ENCODE data around the gene TAS1R3. TPM values are rescaled to one million over a fixed set of nuclear protein-coding genes. Genes with fewer than 3 reads are reported as not detected.
A peak's percentile ranks its signal among the peaks of the same experiment; 100 is the strongest.

The TAS1R3 gene
- total RNA-seq, 1 donor from 2014 or later, result 1.1 TPM

DNA sequence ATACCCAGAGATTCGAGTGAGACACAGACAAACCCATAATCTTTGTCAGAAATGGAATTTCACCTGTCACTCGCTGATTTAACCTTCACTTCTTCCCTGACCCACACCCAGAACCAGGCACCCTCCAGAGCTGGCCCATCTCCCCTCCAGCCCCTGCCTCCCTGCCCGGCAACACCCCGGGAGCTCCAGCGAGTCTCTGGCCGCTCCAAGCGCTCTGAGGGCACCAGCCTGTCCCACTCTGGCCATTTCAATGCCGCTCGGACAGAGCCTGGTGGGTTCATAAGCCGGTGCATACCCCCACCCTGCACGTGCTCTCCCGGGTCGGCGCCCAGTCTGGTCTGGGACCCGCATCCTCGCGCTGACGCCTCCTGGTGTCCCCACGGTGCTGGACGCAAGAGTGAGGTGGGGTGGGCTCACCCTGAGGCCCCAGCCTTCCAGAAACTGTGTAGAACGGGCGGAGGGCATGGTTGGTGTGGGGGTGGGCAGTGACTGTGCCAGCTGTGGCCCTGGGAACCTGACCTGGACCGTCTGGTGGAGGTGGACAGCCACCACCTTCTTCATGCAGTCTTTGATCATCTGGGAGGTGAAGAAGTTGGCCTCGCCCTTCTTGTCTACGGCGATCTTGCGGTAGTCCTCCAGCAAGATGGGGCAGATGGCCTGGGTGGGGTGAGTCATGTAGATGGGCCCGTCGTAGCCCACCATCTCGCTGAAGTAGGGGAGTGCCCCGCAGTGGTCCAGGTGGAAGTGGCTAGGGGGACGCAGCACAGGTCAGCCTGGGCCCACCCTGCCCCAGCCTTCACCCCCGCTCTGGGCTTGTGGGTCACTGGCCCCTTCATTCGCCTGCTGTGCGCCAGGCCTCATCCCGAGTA lies 12.1 kb upstream of the TAS1R3 start:
- Mint-ChIP-seq H3K4me1 (ENCODE audit: low read depth) (peaks cover 9% of the 10 kb centered on the region), H3K4me3 (ENCODE audit: low read depth) (no peak overlapping the region), H3K27ac (no peak overlapping the region), H3K36me3 (ENCODE audit: insufficient read depth) (peaks cover 1% of the 10 kb centered on the region), H3K27me3 (no peaks in the 10 kb centered on the region), H3K9me3 (ENCODE audit: low read depth) (no peaks in the 10 kb centered on the region)
- no peak for DNase-seq (ENCODE audit: low spot score, unreplicated experiment)
- TF ChIP-seq, protein P1, sequence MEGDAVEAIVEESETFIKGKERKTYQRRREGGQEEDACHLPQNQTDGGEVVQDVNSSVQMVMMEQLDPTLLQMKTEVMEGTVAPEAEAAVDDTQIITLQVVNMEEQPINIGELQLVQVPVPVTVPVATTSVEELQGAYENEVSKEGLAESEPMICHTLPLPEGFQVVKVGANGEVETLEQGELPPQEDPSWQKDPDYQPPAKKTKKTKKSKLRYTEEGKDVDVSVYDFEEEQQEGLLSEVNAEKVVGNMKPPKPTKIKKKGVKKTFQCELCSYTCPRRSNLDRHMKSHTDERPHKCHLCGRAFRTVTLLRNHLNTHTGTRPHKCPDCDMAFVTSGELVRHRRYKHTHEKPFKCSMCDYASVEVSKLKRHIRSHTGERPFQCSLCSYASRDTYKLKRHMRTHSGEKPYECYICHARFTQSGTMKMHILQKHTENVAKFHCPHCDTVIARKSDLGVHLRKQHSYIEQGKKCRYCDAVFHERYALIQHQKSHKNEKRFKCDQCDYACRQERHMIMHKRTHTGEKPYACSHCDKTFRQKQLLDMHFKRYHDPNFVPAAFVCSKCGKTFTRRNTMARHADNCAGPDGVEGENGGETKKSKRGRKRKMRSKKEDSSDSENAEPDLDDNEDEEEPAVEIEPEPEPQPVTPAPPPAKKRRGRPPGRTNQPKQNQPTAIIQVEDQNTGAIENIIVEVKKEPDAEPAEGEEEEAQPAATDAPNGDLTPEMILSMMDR (IDR thresholded peaks at IDR 0.05; ENCODE audit: unreplicated experiment), result no peak

DNA sequence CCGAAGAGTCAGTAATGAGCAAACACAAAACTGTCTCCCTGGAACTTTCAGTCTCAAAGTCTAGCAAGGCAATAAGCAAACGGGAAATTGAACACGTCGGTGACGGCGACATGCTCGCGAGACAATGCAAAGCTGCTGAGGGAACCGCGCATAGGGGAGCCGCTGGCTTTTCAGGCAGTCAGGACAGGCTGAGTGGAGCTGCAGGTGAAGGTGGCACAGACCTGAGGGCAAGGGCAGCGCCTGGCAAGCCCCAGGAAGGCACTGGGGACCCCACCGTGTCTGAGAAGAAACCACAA lies 11.5 kb upstream of the TAS1R3 start:
- TF ChIP-seq, protein P1 (IDR thresholded peaks at IDR 0.05; ENCODE audit: unreplicated experiment), result no peak
- H3K27me3 Mint-ChIP-seq, result no peaks in the 10 kb centered on the region
- H3K36me3 Mint-ChIP-seq (ENCODE audit: insufficient read depth), result peaks cover 1% of the 10 kb centered on the region
- H3K9me3 Mint-ChIP-seq (ENCODE audit: low read depth), result no peaks in the 10 kb centered on the region
- H3K4me3 Mint-ChIP-seq (ENCODE audit: low read depth), result no peak overlapping the region
- no peak for DNase-seq (ENCODE audit: low spot score, unreplicated experiment)
- no peak overlapping the region for H3K27ac Mint-ChIP-seq
- peaks cover 9% of the 10 kb centered on the region for H3K4me1 Mint-ChIP-seq (ENCODE audit: low read depth)

DNA sequence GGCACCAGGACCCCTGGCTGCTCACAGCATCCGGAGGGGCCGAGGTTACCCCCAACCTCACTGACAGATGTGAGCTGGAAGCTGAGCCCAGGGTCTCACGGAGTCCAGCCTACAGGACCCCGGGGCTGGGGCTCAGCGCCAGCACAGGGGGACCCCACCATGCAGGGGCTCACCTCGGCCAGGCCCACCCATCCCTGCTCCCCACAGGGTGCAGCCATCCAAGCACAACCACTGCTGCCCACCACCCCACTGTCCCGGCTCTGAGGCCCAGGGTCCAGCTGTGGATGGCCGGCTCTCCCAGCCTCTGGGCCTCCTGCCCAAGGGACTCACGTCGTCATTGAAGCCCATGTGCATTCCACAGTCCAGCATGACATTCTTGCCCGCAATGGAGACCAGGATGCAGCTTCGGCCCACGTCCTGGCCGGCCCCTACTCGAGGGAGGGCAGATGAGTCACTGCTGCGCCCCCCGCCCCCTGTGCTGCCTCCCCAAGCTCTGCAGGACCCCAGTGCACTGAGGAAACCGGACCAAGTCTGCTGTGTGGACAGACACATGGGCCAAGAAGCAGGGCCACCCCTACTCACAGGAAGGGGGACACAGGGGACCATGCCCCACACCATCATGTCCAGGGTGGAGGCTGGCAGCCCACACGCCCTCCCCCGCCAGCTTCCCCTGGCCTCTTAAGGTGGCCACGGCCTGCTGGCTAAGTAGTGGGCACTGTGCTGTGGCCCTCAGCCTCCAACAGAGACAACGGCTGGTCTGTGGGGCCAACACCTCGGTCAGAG lies 10.2 kb upstream of the TAS1R3 start:
- no peak overlapping the region for H3K27ac Mint-ChIP-seq
- no peaks in the 10 kb centered on the region for H3K9me3 Mint-ChIP-seq (ENCODE audit: low read depth)
- peaks cover 7% of the 10 kb centered on the region for H3K4me1 Mint-ChIP-seq (ENCODE audit: low read depth)
- H3K27me3 Mint-ChIP-seq, result no peaks in the 10 kb centered on the region
- H3K36me3 Mint-ChIP-seq (ENCODE audit: insufficient read depth), result peaks cover 1% of the 10 kb centered on the region
- H3K4me3 Mint-ChIP-seq (ENCODE audit: low read depth), result no peak overlapping the region
- no peak for DNase-seq (ENCODE audit: low spot score, unreplicated experiment)
- TF ChIP-seq, protein P1 (IDR thresholded peaks at IDR 0.05; ENCODE audit: unreplicated experiment), result no peak

DNA sequence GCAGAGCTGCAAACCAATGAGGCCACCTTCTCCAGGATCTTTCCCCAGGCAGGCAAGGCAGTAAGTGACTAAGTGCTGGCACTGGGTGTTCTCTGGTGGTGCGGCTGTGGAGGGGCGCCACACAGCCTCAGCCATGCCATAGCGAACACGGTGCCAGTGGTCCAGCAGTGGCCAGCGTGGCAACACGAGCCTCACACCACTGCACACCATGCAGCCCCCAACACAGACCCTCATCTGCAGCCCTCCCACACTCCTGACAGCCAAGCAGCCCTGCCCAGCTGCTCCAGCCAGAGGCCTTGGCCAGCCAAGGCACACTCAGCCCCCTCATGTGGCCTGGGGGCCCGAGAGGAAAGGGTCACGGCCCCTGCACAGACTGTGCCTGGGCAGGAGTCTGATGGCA lies 9.6 kb upstream of the TAS1R3 start:
- Mint-ChIP-seq H3K4me3 (ENCODE audit: low read depth) (no peak overlapping the region), H3K27me3 (no peaks in the 10 kb centered on the region), H3K27ac (no peak overlapping the region), H3K36me3 (ENCODE audit: insufficient read depth) (peaks cover 1% of the 10 kb centered on the region), H3K4me1 (ENCODE audit: low read depth) (peaks cover 7% of the 10 kb centered on the region), H3K9me3 (ENCODE audit: low read depth) (no peaks in the 10 kb centered on the region)
- DNase-seq (ENCODE audit: low spot score, unreplicated experiment), result no peak
- TF ChIP-seq, protein P1 (IDR thresholded peaks at IDR 0.05; ENCODE audit: unreplicated experiment), result no peak

DNA sequence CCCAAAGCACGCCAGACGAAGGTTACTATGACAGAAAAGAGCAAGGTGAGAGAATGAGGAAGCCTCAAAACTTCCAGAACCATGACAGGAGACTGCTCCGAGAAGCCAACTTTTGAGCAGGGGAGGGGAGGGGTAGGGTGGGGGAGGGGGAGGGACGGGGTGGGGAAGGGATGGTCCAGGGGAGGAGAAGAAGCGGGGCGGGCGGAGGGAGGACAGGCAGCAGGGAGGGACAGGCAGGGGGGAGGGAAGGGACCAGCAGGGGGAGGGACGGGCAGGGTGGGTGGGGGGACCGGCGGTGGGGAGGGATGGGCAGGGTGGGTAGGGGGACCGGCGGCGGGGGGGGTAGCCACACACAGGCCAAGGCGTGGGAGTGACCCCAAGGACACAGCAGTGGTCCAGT lies 8.7 kb upstream of the TAS1R3 start:
- H3K4me1 Mint-ChIP-seq (ENCODE audit: low read depth), result peaks cover 7% of the 10 kb centered on the region
- TF ChIP-seq, protein P1 (IDR thresholded peaks at IDR 0.05; ENCODE audit: unreplicated experiment), result no peak
- peak overlapping the region; percentile 83 for H3K4me3 Mint-ChIP-seq (ENCODE audit: low read depth)
- H3K36me3 Mint-ChIP-seq (ENCODE audit: insufficient read depth), result peaks cover 1% of the 10 kb centered on the region
- DNase-seq (ENCODE audit: low spot score, unreplicated experiment), result no peak
- H3K27me3 Mint-ChIP-seq, result no peaks in the 10 kb centered on the region
- peak overlapping the region; percentile 57 for H3K27ac Mint-ChIP-seq
- H3K9me3 Mint-ChIP-seq (ENCODE audit: low read depth), result no peaks in the 10 kb centered on the region
